HEK293 (cell line): ENCODE data around the gene UNC80.

Experiments
- CTCF ChIA-PET: fragments of 350-600 bp; formaldehyde crosslinking; extraction: SDS; loops from one replicate; lab custom pipeline; 2021; ENCODE audit warnings: antibody characterized with exemption; lab: Yijun Ruan, JAX
- POLR2A ChIA-PET: fragments of 300-600 bp; formaldehyde crosslinking; extraction: SDS; loops from one replicate; lab custom pipeline; 2020; ENCODE audit warnings: antibody characterized with exemption, inconsistent platforms; lab: Yijun Ruan, JAX
- H3K27ac ChIP-seq: fragments of 200-500 bp; sonication (Bioruptor generic); 2 replicates; pipeline ENCODE4 v1.5.1; 2014; ENCODE audit warnings: low read depth, low read length, control low read depth, inconsistent platforms; ENCODE audit errors: extremely low read depth
- H3K36me3 ChIP-seq, 2 experiments: fragments of 200-500 bp in 1 of 2; sonication (Bioruptor generic) in 1 of 2; 1 replicate in 1 of 2; 2 replicates in 1 of 2; pipeline ENCODE4 v1.5.1; 2014 to 2017; ENCODE audit warnings: inconsistent platforms in 2 of 2, low read length in 2 of 2; ENCODE audit not compliant: control insufficient read depth in 2 of 2, insufficient read depth in 1 of 2
- H3K4me1 ChIP-seq: fragments of 200-500 bp; sonication (Bioruptor generic); 2 replicates; pipeline ENCODE4 v1.5.1; 2014; ENCODE audit warnings: mild to moderate bottlenecking, low read length, inconsistent platforms; ENCODE audit not compliant: control insufficient read depth, insufficient read depth
- H3K4me3 ChIP-seq: 2 replicates; pipeline ENCODE4 v1.5.1; 2011; ENCODE audit warnings: low read depth, mild to moderate bottlenecking, control low read depth, low read length, moderate library complexity
- H3K9me3 ChIP-seq: fragments of 200-500 bp; sonication (Bioruptor generic); 2 replicates; pipeline ENCODE4 v1.5.1; 2014; ENCODE audit warnings: low read depth, low read length, inconsistent platforms; ENCODE audit not compliant: control insufficient read depth, insufficient read depth
- HOXA7 ChIP-seq: sonication (generic); formaldehyde crosslinking; IDR thresholded peaks from 2 replicates; pipeline ENCODE4 v1.8.1; 2022; ENCODE audit warnings: missing genetic modification reagents, borderline replicate concordance
- KLF7 ChIP-seq: fragments of 450-650 bp; formaldehyde crosslinking; IDR thresholded peaks from 2 replicates; pipeline ENCODE4 v1.5.1; 2016; ENCODE audit warnings: missing biosample characterization, missing genetic modification characterization, borderline replicate concordance
- PRDM1 ChIP-seq: fragments of 450-650 bp; formaldehyde crosslinking; IDR thresholded peaks from 2 replicates; pipeline ENCODE4; 2016; ENCODE audit warnings: missing biosample characterization, missing genetic modification characterization
- SP3 ChIP-seq: fragments of 450-650 bp; formaldehyde crosslinking; IDR thresholded peaks from 2 replicates; pipeline ENCODE4 v1.5.1; 2016; ENCODE audit warnings: missing biosample characterization, missing genetic modification characterization
- WT1 ChIP-seq: fragments of 450-650 bp; formaldehyde crosslinking; IDR thresholded peaks from 2 replicates; pipeline ENCODE4 v1.5.1; 2016; ENCODE audit warnings: missing biosample characterization, missing genetic modification characterization
- ZBTB17 ChIP-seq: fragments of 450-650 bp; formaldehyde crosslinking; IDR thresholded peaks from 2 replicates; pipeline ENCODE4 v1.5.1; 2016; ENCODE audit warnings: missing biosample characterization, missing genetic modification characterization
- ZNF140 ChIP-seq: fragments of 450-650 bp; formaldehyde crosslinking; IDR thresholded peaks from 2 replicates; pipeline ENCODE4 v1.5.1; 2016; ENCODE audit warnings: missing biosample characterization, missing genetic modification characterization
- ZNF16 ChIP-seq: fragments of 450-650 bp; formaldehyde crosslinking; IDR thresholded peaks from 2 replicates; pipeline ENCODE4 v1.5.1; 2016; ENCODE audit warnings: low read depth, missing biosample characterization, missing genetic modification characterization
- ZNF169 ChIP-seq: fragments of 450-650 bp; formaldehyde crosslinking; IDR thresholded peaks from 2 replicates; pipeline ENCODE4 v1.5.1; 2016; ENCODE audit warnings: missing biosample characterization, missing genetic modification characterization
- ZNF174 ChIP-seq: fragments of 450-650 bp; formaldehyde crosslinking; IDR thresholded peaks from 2 replicates; pipeline ENCODE4 v1.5.0; 2017; ENCODE audit warnings: missing biosample characterization, mild to moderate bottlenecking, missing genetic modification characterization
- ZNF19 ChIP-seq: fragments of 450-650 bp; formaldehyde crosslinking; IDR thresholded peaks from 2 replicates; pipeline ENCODE4; 2016; ENCODE audit warnings: missing biosample characterization, missing genetic modification characterization, low read depth
- ZNF266 ChIP-seq: fragments of 450-650 bp; formaldehyde crosslinking; IDR thresholded peaks from 2 replicates; pipeline ENCODE4 v1.5.1; 2016; ENCODE audit warnings: missing biosample characterization, missing genetic modification characterization, low read depth
- ZNF48 ChIP-seq: fragments of 450-650 bp; formaldehyde crosslinking; IDR thresholded peaks from 2 replicates; pipeline ENCODE4 v1.5.1; 2016; ENCODE audit warnings: missing biosample characterization, missing genetic modification characterization
- ZNF558 ChIP-seq: fragments of 450-650 bp; formaldehyde crosslinking; IDR thresholded peaks from 2 replicates; pipeline ENCODE4 v1.5.1; 2016; ENCODE audit warnings: missing biosample characterization, missing genetic modification characterization
- ZNF660 ChIP-seq: fragments of 450-650 bp; IDR thresholded peaks from 2 replicates; pipeline ENCODE4 v1.5.1; 2018; ENCODE audit warnings: missing biosample characterization, mild to moderate bottlenecking, missing genetic modification characterization
- ZNF664 ChIP-seq: fragments of 450-650 bp; formaldehyde crosslinking; IDR thresholded peaks from 2 replicates; pipeline ENCODE4 v1.5.1; 2016; ENCODE audit warnings: missing biosample characterization, missing genetic modification characterization
- ZNF701 ChIP-seq: fragments of 450-650 bp; formaldehyde crosslinking; IDR thresholded peaks from 2 replicates; pipeline ENCODE4 v1.5.1; 2016; ENCODE audit warnings: missing biosample characterization, missing genetic modification characterization
- ZNF707 ChIP-seq: fragments of 450-650 bp; formaldehyde crosslinking; IDR thresholded peaks from 2 replicates; pipeline ENCODE4 v1.5.1; 2016; ENCODE audit warnings: missing biosample characterization, missing genetic modification characterization
- TF ChIP-seq, protein P1 (sequence below): fragments of 450-650 bp; formaldehyde crosslinking; IDR thresholded peaks from 2 replicates; pipeline ENCODE4 v1.5.1; 2017; ENCODE audit warnings: missing biosample characterization, missing genetic modification characterization
- TF ChIP-seq, protein P2 (sequence below): fragments of 450-650 bp; IDR thresholded peaks from 2 replicates; pipeline ENCODE4 v1.5.1; 2018; ENCODE audit warnings: missing biosample characterization, mild to moderate bottlenecking, missing genetic modification characterization
- TF ChIP-seq, protein P3 (sequence below): fragments of 450-650 bp; formaldehyde crosslinking; IDR thresholded peaks from 2 replicates; pipeline ENCODE4 v1.5.1; 2016; ENCODE audit warnings: missing biosample characterization, missing genetic modification characterization

Gene UNC80

DNA sequence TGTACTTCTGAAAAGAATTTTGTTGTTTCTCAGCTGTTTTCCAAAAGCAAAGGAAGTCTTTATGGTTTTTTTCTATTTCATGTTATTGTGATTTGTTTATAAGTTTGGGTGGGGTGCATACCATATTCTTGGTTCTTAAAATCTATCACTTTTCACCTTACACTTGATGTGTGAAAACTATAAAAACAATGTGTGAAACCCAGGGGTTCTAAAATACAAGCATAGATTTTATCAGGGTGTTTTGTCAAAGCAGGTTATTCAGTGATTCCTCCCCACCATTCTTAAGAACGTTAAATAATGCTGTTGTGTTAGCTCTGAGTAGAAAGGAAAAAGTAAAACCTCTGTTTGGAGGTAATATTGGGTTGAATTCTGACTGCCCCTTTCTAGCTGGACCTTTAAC lies 248.5 kb downstream of the UNC80 start:
- ChIA-PET CTCF (no interaction called here), POLR2A (no interaction called here)

DNA sequence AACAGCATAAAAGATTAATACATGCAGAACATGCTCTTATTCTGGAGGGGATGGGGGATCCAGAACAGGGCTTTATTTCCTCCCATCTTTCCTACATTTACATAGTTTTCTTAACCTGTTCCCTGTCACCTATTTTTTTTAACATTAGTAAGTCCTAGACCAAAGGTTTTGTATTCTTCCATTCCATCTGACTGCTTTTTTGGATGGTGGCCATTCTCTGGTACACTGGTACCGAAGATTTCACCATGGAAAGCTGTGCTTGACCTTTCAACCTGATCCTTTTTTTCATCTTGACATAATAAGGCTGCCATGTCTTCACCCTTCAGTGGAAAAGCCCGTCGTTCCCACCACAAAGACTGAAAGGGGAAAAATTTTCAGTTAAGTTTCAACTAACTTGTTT lies 251.2 kb downstream of the UNC80 start:
- Histone ChIP-seq H3K36me3 (peaks cover 51 to 84% of the 10 kb centered on the region in 2 experiments), H3K4me3 (no peak overlapping the region), H3K27ac (no peak overlapping the region), H3K4me1 (no peaks in the 10 kb centered on the region), H3K9me3 (no peaks in the 10 kb centered on the region)
- POLR2A ChIA-PET: no interaction called here
- CTCF ChIA-PET: no interaction called here
- TF ChIP-seq SP3 (tag by site-specific recombination) (no peak), HOXA7 (CRISPR knock-in tag) (no peak), PRDM1 (tag by site-specific recombination) (no peak), WT1 (tag by site-specific recombination) (no peak), ZNF664 (tag by site-specific recombination) (no peak), ZNF140 (tag by site-specific recombination) (no peak), ZNF266 (tag by site-specific recombination) (no peak), KLF7 (no peak), ZNF707 (tag by site-specific recombination) (no peak), ZBTB17 (no peak)
- TF ChIP-seq, protein P1, sequence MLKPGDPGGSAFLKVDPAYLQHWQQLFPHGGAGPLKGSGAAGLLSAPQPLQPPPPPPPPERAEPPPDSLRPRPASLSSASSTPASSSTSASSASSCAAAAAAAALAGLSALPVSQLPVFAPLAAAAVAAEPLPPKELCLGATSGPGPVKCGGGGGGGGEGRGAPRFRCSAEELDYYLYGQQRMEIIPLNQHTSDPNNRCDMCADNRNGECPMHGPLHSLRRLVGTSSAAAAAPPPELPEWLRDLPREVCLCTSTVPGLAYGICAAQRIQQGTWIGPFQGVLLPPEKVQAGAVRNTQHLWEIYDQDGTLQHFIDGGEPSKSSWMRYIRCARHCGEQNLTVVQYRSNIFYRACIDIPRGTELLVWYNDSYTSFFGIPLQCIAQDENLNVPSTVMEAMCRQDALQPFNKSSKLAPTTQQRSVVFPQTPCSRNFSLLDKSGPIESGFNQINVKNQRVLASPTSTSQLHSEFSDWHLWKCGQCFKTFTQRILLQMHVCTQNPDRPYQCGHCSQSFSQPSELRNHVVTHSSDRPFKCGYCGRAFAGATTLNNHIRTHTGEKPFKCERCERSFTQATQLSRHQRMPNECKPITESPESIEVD (tag by site-specific recombination): no peak
- TF ChIP-seq, protein P2, sequence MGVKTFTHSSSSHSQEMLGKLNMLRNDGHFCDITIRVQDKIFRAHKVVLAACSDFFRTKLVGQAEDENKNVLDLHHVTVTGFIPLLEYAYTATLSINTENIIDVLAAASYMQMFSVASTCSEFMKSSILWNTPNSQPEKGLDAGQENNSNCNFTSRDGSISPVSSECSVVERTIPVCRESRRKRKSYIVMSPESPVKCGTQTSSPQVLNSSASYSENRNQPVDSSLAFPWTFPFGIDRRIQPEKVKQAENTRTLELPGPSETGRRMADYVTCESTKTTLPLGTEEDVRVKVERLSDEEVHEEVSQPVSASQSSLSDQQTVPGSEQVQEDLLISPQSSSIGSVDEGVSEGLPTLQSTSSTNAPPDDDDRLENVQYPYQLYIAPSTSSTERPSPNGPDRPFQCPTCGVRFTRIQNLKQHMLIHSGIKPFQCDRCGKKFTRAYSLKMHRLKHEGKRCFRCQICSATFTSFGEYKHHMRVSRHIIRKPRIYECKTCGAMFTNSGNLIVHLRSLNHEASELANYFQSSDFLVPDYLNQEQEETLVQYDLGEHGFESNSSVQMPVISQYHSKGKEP (tag by site-specific recombination): no peak

More for the DNA sequence above, 248.5 kb downstream of the UNC80 start:
- Histone ChIP-seq H3K4me3 (no peak overlapping the region), H3K9me3 (no peaks in the 10 kb centered on the region), H3K27ac (no peak overlapping the region), H3K4me1 (no peaks in the 10 kb centered on the region), H3K36me3 (peaks cover 60 to 97% of the 10 kb centered on the region in 2 experiments)
- TF ChIP-seq ZNF660 (tag by site-specific recombination) (no peak), ZNF701 (no peak), ZNF558 (tag by site-specific recombination) (no peak), ZNF19 (tag by site-specific recombination) (no peak), ZNF16 (tag by site-specific recombination) (no peak), ZNF48 (tag by site-specific recombination) (no peak), ZNF174 (tag by site-specific recombination) (no peak), ZNF169 (tag by site-specific recombination) (no peak)
- TF ChIP-seq, protein P3, sequence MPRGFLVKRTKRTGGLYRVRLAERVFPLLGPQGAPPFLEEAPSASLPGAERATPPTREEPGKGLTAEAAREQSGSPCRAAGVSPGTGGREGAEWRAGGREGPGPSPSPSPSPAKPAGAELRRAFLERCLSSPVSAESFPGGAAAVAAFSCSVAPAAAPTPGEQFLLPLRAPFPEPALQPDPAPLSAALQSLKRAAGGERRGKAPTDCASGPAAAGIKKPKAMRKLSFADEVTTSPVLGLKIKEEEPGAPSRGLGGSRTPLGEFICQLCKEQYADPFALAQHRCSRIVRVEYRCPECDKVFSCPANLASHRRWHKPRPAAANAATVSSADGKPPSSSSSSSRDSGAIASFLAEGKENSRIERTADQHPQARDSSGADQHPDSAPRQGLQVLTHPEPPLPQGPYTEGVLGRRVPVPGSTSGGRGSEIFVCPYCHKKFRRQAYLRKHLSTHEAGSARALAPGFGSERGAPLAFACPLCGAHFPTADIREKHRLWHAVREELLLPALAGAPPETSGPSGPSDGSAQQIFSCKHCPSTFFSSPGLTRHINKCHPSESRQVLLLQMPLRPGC (tag by site-specific recombination): no peak
